H9 (cell line): ENCODE measurements around the gene SYT9. TPM values are rescaled to one million over a fixed set of nuclear protein-coding genes. Genes with fewer than 3 reads are reported as not detected.

Experiments used
- DNase-seq: peaks from one replicate; pipeline ENCODE4 v3.0.0-alpha.2; 2017
- H2AFZ ChIP-seq: one replicate; pipeline ENCODE4 v1.6.1; 2013; ENCODE audit warnings: mild to moderate bottlenecking, low read length, control low read depth, moderate library complexity
- H2AK5ac ChIP-seq: 2 replicates; pipeline ENCODE4 v1.6.1; 2013; ENCODE audit warnings: low read length, control low read depth, mixed read lengths; ENCODE audit not compliant: insufficient read length
- H2BK120ac ChIP-seq: one replicate; pipeline ENCODE4 v1.6.1; 2013; ENCODE audit warnings: low read depth, mild to moderate bottlenecking, low read length, control low read depth, inconsistent platforms; ENCODE audit not compliant: poor library complexity, severe bottlenecking
- H2BK12ac ChIP-seq: 2 replicates; pipeline ENCODE4 v1.6.1; 2013; ENCODE audit warnings: low read length, control low read depth, mixed read lengths, low read depth; ENCODE audit not compliant: insufficient read length
- H2BK15ac ChIP-seq: 2 replicates; pipeline ENCODE4 v1.6.1; 2013; ENCODE audit warnings: low read depth, low read length, control low read depth
- H2BK20ac ChIP-seq: one replicate; pipeline ENCODE4 v1.6.1; 2013; ENCODE audit warnings: low read depth, mild to moderate bottlenecking, low read length, control low read depth, inconsistent platforms; ENCODE audit not compliant: poor library complexity, severe bottlenecking
- H2BK5ac ChIP-seq: 2 replicates; pipeline ENCODE4 v1.6.1; 2013; ENCODE audit warnings: low read length, control low read depth, mixed read lengths; ENCODE audit not compliant: insufficient read length
- H3K14ac ChIP-seq: 2 replicates; pipeline ENCODE4 v1.6.1; 2013; ENCODE audit warnings: low read length, control low read depth; ENCODE audit not compliant: insufficient read depth
- H3K18ac ChIP-seq: 2 replicates; pipeline ENCODE4 v1.6.1; 2013; ENCODE audit warnings: low read depth, mild to moderate bottlenecking, mixed read lengths, low read length, control low read depth; ENCODE audit not compliant: insufficient read length
- H3K23ac ChIP-seq: 2 replicates; pipeline ENCODE4 v1.6.1; 2013; ENCODE audit warnings: low read length, control low read depth, mixed read lengths, low read depth; ENCODE audit not compliant: insufficient read length
- H3K23me2 ChIP-seq: 2 replicates; pipeline ENCODE4 v1.6.1; 2013; ENCODE audit warnings: low read depth, mild to moderate bottlenecking, mixed read lengths, low read length, control low read depth; ENCODE audit not compliant: insufficient read length, poor library complexity, severe bottlenecking
- H3K27ac ChIP-seq: 2 replicates; pipeline ENCODE4 v1.5.1; 2013; ENCODE audit warnings: low read length, control low read depth, mixed read lengths, low read depth; ENCODE audit not compliant: insufficient read length
- H3K27me3 ChIP-seq: 2 replicates; pipeline ENCODE4 v1.6.1; 2013; ENCODE audit warnings: low read length, control low read depth, inconsistent platforms; ENCODE audit not compliant: insufficient read depth
- H3K4ac ChIP-seq: 2 replicates; pipeline ENCODE4 v1.6.1; 2013; ENCODE audit warnings: low read depth, mild to moderate bottlenecking, control low read depth, inconsistent platforms, low read length, moderate library complexity
- H3K4me1 ChIP-seq: 2 replicates; pipeline ENCODE4 v1.6.1; 2013; ENCODE audit warnings: low read length, control low read depth, inconsistent platforms; ENCODE audit not compliant: insufficient read depth
- H3K4me2 ChIP-seq: 2 replicates; pipeline ENCODE4 v1.6.1; 2013; ENCODE audit warnings: low read length, control low read depth, mixed read lengths; ENCODE audit not compliant: insufficient read length, insufficient read depth
- H3K56ac ChIP-seq: 2 replicates; pipeline ENCODE4 v1.6.1; 2013; ENCODE audit warnings: low read depth, mild to moderate bottlenecking, mixed read lengths, low read length, control low read depth; ENCODE audit not compliant: insufficient read length
- H3K79me1 ChIP-seq: 2 replicates; pipeline ENCODE4 v1.6.1; 2013; ENCODE audit warnings: low read depth, mild to moderate bottlenecking, moderate library complexity, low read length, control low read depth, inconsistent platforms; ENCODE audit not compliant: insufficient read depth, poor library complexity, severe bottlenecking
- H3K79me2 ChIP-seq: 2 replicates; pipeline ENCODE4 v1.6.1; 2013; ENCODE audit warnings: low read length, control low read depth, inconsistent platforms; ENCODE audit not compliant: insufficient read depth
- H3K9ac ChIP-seq: 2 replicates; pipeline ENCODE4 v1.6.1; 2013; ENCODE audit warnings: low read length, control low read depth, mixed read lengths; ENCODE audit not compliant: insufficient read length; ENCODE audit errors: extremely low read depth
- H3K9me3 ChIP-seq: one replicate; pipeline ENCODE4 v1.6.1; 2013; ENCODE audit warnings: low read depth, low read length, inconsistent platforms; ENCODE audit not compliant: control insufficient read depth
- H3T11ph ChIP-seq: one replicate; pipeline ENCODE4 v1.6.1; 2013; ENCODE audit warnings: mild to moderate bottlenecking, low read length, control low read depth, inconsistent platforms
- H4K20me1 ChIP-seq: one replicate; pipeline ENCODE4 v1.6.1; 2013; ENCODE audit not compliant: control insufficient read depth, insufficient read length, insufficient read depth
- H4K5ac ChIP-seq: 2 replicates; pipeline ENCODE4 v1.6.1; 2013; ENCODE audit warnings: low read depth, mild to moderate bottlenecking, mixed read lengths, low read length, control low read depth; ENCODE audit not compliant: insufficient read length
- H4K8ac ChIP-seq: replicated peaks from 2 replicates; pipeline ENCODE4 v1.6.1; 2013; ENCODE audit warnings: low read length, control low read depth, mixed read lengths, low read depth; ENCODE audit not compliant: insufficient read length
- H4K91ac ChIP-seq: 2 replicates; pipeline ENCODE4 v1.6.1; 2013; ENCODE audit warnings: low read depth, mild to moderate bottlenecking, moderate library complexity, mixed read lengths, low read length, control low read depth; ENCODE audit not compliant: insufficient read length
- H3K27ac Mint-ChIP-seq, 3 experiments: 2 replicates in 2 of 3; 3 replicates in 1 of 3; pipeline ENCODE4 v1.8.0; 2020 to 2021; ENCODE audit warnings: mixed read lengths in 3 of 3, mild to moderate bottlenecking in 1 of 3, moderate library complexity in 1 of 3
- H3K27me3 Mint-ChIP-seq: 2 replicates; pipeline ENCODE4 v1.8.0; 2021; ENCODE audit warnings: low read depth, mild to moderate bottlenecking, moderate library complexity, mixed read lengths
- H3K36me3 Mint-ChIP-seq, 3 experiments: 2 replicates in 2 of 3; 3 replicates in 1 of 3; pipeline ENCODE4 v1.8.0; 2020 to 2021; ENCODE audit warnings: low read depth in 3 of 3, mixed read lengths in 3 of 3; ENCODE audit not compliant: insufficient read depth in 1 of 3
- H3K4me1 Mint-ChIP-seq, 2 experiments: 2 replicates each; pipeline ENCODE4 v1.8.0; 2020; ENCODE audit warnings: mixed read lengths in 2 of 2
- H3K4me3 Mint-ChIP-seq, 2 experiments: 2 replicates in 1 of 2; 3 replicates in 1 of 2; pipeline ENCODE4 v1.8.0; 2020 to 2021; ENCODE audit warnings: mild to moderate bottlenecking in 2 of 2, mixed read lengths in 2 of 2, moderate library complexity in 1 of 2
- H3K9me3 Mint-ChIP-seq, 2 experiments: 2 replicates in 1 of 2; 3 replicates in 1 of 2; pipeline ENCODE4 v1.8.0; 2020; ENCODE audit warnings: mild to moderate bottlenecking in 2 of 2, mixed read lengths in 2 of 2, moderate library complexity in 1 of 2
- WGBS: extraction: QIAGEN DNeasy Blood & Tissue Kit; methylation state at CpG from one replicate; pipeline ENCODE4 v1.1.7; 2013; ENCODE audit warnings: missing lambda C conversion rate, low lambda C conversion rate, mixed read lengths; ENCODE audit not compliant: insufficient read length; ENCODE audit errors: extremely low coverage; 5-methylcytosine and 5-hydroxymethylcytosine counted together
- total RNA-seq: library from RNA; stranded (reverse); gene quantifications from 2 replicates; pipeline ENCODE4 v1.2.1, GENCODE V29; 2021
- TF ChIP-seq, protein P1 (sequence below): fragments of 200-600 bp; sonication (generic); conservative IDR thresholded peaks from 3 replicates; pipeline ENCODE4 v1.8.0; 2021; ENCODE audit warnings: antibody characterized with exemption, mild to moderate bottlenecking

The SYT9 gene
- total RNA-seq, 1 experiment from 2014 or later = 0.63 TPM

DNA sequence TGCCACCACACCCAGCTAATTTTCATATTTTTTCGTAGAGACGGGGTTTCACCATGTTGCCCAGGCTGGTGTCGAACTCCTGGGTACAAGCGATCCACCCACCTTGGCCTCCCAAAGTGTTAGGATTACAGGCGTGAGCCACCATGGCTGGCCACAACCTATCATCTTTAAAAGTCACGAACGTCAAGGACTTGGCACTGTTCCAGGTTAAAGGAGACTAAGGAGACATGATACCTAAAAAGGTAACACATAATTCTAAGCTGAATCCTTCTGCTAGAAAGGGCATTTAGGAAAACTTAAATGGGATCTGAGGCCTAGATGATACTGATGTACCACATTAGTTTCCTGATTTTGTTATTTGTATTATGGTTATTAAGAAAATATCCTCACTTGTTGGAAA, 43.3 kb upstream of the SYT9 start:
- TF ChIP-seq, protein P1, sequence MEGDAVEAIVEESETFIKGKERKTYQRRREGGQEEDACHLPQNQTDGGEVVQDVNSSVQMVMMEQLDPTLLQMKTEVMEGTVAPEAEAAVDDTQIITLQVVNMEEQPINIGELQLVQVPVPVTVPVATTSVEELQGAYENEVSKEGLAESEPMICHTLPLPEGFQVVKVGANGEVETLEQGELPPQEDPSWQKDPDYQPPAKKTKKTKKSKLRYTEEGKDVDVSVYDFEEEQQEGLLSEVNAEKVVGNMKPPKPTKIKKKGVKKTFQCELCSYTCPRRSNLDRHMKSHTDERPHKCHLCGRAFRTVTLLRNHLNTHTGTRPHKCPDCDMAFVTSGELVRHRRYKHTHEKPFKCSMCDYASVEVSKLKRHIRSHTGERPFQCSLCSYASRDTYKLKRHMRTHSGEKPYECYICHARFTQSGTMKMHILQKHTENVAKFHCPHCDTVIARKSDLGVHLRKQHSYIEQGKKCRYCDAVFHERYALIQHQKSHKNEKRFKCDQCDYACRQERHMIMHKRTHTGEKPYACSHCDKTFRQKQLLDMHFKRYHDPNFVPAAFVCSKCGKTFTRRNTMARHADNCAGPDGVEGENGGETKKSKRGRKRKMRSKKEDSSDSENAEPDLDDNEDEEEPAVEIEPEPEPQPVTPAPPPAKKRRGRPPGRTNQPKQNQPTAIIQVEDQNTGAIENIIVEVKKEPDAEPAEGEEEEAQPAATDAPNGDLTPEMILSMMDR = no peak
- H3K9me3 ChIP-seq = no peaks in the 10 kb centered on the region
- WGBS = no CpG with 5 or more reads among the region's 7 CpGs
- H4K8ac ChIP-seq = no peak overlapping the region
- H3K79me1 ChIP-seq = no peaks in the 10 kb centered on the region
- H3K14ac ChIP-seq = no peak overlapping the region
- no peak overlapping the region for H3K9ac ChIP-seq
- no peak overlapping the region for H3K23ac ChIP-seq
- no peak overlapping the region for H2AK5ac ChIP-seq
- no peaks in the 10 kb centered on the region for H3K4me1 ChIP-seq
- Mint-ChIP-seq H3K4me3 (no peak overlapping the region), H3K4me1 (peaks cover 0 to 3% of the 10 kb centered on the region in 2 experiments; a peak in 1 of 4 replicates), H3K36me3 (no peaks in the 10 kb centered on the region), H3K9me3 (no peaks in the 10 kb centered on the region), H3K27ac (no peak overlapping the region), H3K27me3 (peaks cover 8% of the 10 kb centered on the region)
- DNase-seq = no peak
- no peak overlapping the region for H2BK20ac ChIP-seq
- no peaks in the 10 kb centered on the region for H3K23me2 ChIP-seq
- no peaks in the 10 kb centered on the region for H4K20me1 ChIP-seq
- no peak overlapping the region for H3K4ac ChIP-seq
- no peak overlapping the region for H2BK120ac ChIP-seq
- no peak overlapping the region for H3T11ph ChIP-seq
- H3K56ac ChIP-seq = no peak overlapping the region
- no peak overlapping the region for H2BK12ac ChIP-seq
- no peak overlapping the region for H4K91ac ChIP-seq
- H3K4me2 ChIP-seq = no peak overlapping the region
- no peaks in the 10 kb centered on the region for H3K27me3 ChIP-seq
- H2BK15ac ChIP-seq = no peak overlapping the region
- no peak overlapping the region for H3K18ac ChIP-seq
- no peak overlapping the region for H3K27ac ChIP-seq
- H2BK5ac ChIP-seq = no peak overlapping the region
- H3K79me2 ChIP-seq = no peaks in the 10 kb centered on the region
- H4K5ac ChIP-seq = no peak overlapping the region
- no peak overlapping the region for H2AFZ ChIP-seq
